HCT116 (cell line): ENCODE results near the gene TCF12. TPM values are rescaled to one million over a fixed set of nuclear protein-coding genes. Genes with fewer than 3 reads are reported as not detected.
A peak's percentile ranks its signal among the peaks of the same experiment; 100 is the strongest.

Source experiments
- ATAC-seq: fragments of 200-7000 bp; cut with Tn5 transposase; 2 replicates; pipeline ENCODE4 v1.9.1; 2020; ENCODE audit warnings: mild to moderate bottlenecking, moderate library complexity
- BruUV-seq: library from RNA; stranded (reverse); fragments of 400-500 nt; replicated peaks from 2 replicates; lab custom pipeline; 2021; lab: Mats Ljungman, UMichigan
- CTCF ChIA-PET: fragments of 300-600 bp; sonication (Branson Sonifier 250); formaldehyde crosslinking; loops from one replicate; lab custom pipeline; 2021; ENCODE audit warnings: antibody characterized with exemption; lab: Charles Lee
- POLR2A ChIA-PET: fragments of 300-600, 350-600 bp; sonication (Branson Sonifier 250); formaldehyde crosslinking; loops from one replicate; lab custom pipeline; 2021; ENCODE audit warnings: antibody characterized with exemption; lab: Charles Lee
- RAD21 ChIA-PET, 2 experiments: fragments of 300-600 bp; sonication (Branson Sonifier 250); formaldehyde crosslinking; loops; one replicate each; lab custom pipeline; 2023; ENCODE audit warnings: low total read pairs in 2 of 2; ENCODE audit not compliant: uncharacterized antibody in 2 of 2, unreplicated experiment in 2 of 2, low non-redundant PET in 1 of 2; lab: Charles Lee
- DNase-seq: peaks from one replicate; pipeline ENCODE4 v3.0.0-alpha.2; 2010; ENCODE audit warnings: low read depth, low spot score
- H2AFZ ChIP-seq: fragments of 200-600 bp; shearing (Covaris generic), sonication (generic); 2 replicates; pipeline ENCODE4 v1.6.1; 2017; ENCODE audit warnings: low read depth, mixed run types, mixed read lengths, antibody characterized with exemption, low read length; ENCODE audit not compliant: poor library complexity, severe bottlenecking
- H3K27ac ChIP-seq: 2 replicates; pipeline ENCODE4 v1.5.1; 2012; ENCODE audit warnings: low read depth, low read length
- H3K27me3 ChIP-seq: fragments of 200-600 bp; sonication (generic); 2 replicates; pipeline ENCODE4 v1.6.1; 2016; ENCODE audit warnings: mixed run types, low read length, mixed read lengths; ENCODE audit not compliant: insufficient read depth
- H3K36me3 ChIP-seq, 2 experiments: fragments of 200-500 bp in 1 of 2; fragments of 200-600 bp in 1 of 2; sonication (Bioruptor generic) in 1 of 2; sonication (generic) in 1 of 2; 2 replicates each; pipeline versions ENCODE4 v1.5.1 to v1.6.1; 2014 to 2016; ENCODE audit warnings: low read length in 2 of 2, inconsistent platforms in 1 of 2, mixed read lengths in 1 of 2, mixed run types in 1 of 2; ENCODE audit not compliant: insufficient read depth in 2 of 2, control insufficient read depth in 1 of 2
- H3K4me1 ChIP-seq, 2 experiments: fragments of 200-600 bp in 1 of 2; sonication (generic) in 1 of 2; 2 replicates each; pipeline versions ENCODE4 v1.5.1 to v1.6.1; 2012 to 2017; ENCODE audit warnings: low read length in 2 of 2, inconsistent platforms in 1 of 2, mild to moderate bottlenecking in 1 of 2, mixed read lengths in 1 of 2, mixed run types in 1 of 2, moderate library complexity in 1 of 2; ENCODE audit not compliant: insufficient read depth in 2 of 2, control insufficient read depth in 1 of 2
- H3K4me2 ChIP-seq: fragments of 200-600 bp; sonication (generic); 2 replicates; pipeline ENCODE4 v1.6.1; 2017; ENCODE audit warnings: mixed run types, low read length, mixed read lengths
- H3K4me3 ChIP-seq, 2 experiments: fragments of 200-600 bp in 1 of 2; sonication (generic) in 1 of 2; replicated peaks in 1 of 2; 2 replicates each; pipeline ENCODE4 v1.5.1; 2011 to 2016; ENCODE audit warnings: low read length in 2 of 2, control low read depth in 1 of 2, low read depth in 1 of 2, mild to moderate bottlenecking in 1 of 2, mixed read lengths in 1 of 2, mixed run types in 1 of 2
- H3K79me2 ChIP-seq: fragments of 200-600 bp; sonication (generic); 2 replicates; pipeline ENCODE4 v1.6.1; 2017; ENCODE audit warnings: mild to moderate bottlenecking, mixed run types, low read length, moderate library complexity, mixed read lengths; ENCODE audit not compliant: insufficient read depth
- H3K9ac ChIP-seq: fragments of 200-600 bp; sonication (generic); 2 replicates; pipeline ENCODE4 v1.6.1; 2016; ENCODE audit warnings: low read length, mixed read lengths
- H3K9me2 ChIP-seq: fragments of 200-600 bp; sonication (generic), shearing (Covaris generic); 2 replicates; pipeline ENCODE4 v1.6.1; 2017; ENCODE audit warnings: mixed run types, mild to moderate bottlenecking, moderate library complexity; ENCODE audit not compliant: insufficient read depth
- H3K9me3 ChIP-seq, 2 experiments: fragments of 200-500 bp in 1 of 2; fragments of 200-600 bp in 1 of 2; sonication (Bioruptor generic) in 1 of 2; sonication (generic) in 1 of 2; 2 replicates each; pipeline ENCODE4 v1.6.1; 2014 to 2017; ENCODE audit warnings: low read length in 2 of 2, mixed read lengths in 2 of 2, inconsistent platforms in 1 of 2, low read depth in 1 of 2, mild to moderate bottlenecking in 1 of 2, mixed run types in 1 of 2, moderate library complexity in 1 of 2; ENCODE audit not compliant: control insufficient read depth in 1 of 2, insufficient read depth in 1 of 2
- H4K20me1 ChIP-seq: fragments of 200-600 bp; sonication (generic), shearing (Covaris generic); 2 replicates; pipeline ENCODE4 v1.6.1; 2017; ENCODE audit warnings: mixed run types, mild to moderate bottlenecking, moderate library complexity; ENCODE audit not compliant: insufficient read depth
- ATF3 ChIP-seq: IDR thresholded peaks from 2 replicates; pipeline ENCODE4 v1.6.1; 2012
- CBX3 ChIP-seq: IDR thresholded peaks from 2 replicates; pipeline ENCODE4 v1.6.1; 2012; ENCODE audit warnings: low read depth
- CEBPB ChIP-seq: IDR thresholded peaks from 2 replicates; pipeline ENCODE4 v1.6.1; 2012; ENCODE audit warnings: low read depth
- EGR1 ChIP-seq: IDR thresholded peaks from 2 replicates; pipeline ENCODE4 v1.6.1; 2012; ENCODE audit warnings: low read depth
- ELF1 ChIP-seq: IDR thresholded peaks from 2 replicates; pipeline ENCODE4 v1.6.1; 2012; ENCODE audit warnings: low read depth, borderline replicate concordance
- EZH2 ChIP-seq: fragments of 200-600 bp; sonication (generic); IDR thresholded peaks from 2 replicates; pipeline ENCODE4 v1.6.1; 2017; ENCODE audit warnings: antibody characterized with exemption, mixed run types
- FOSL1 ChIP-seq: IDR thresholded peaks from 2 replicates; pipeline ENCODE4 v1.6.1; 2012; ENCODE audit warnings: low read depth
- JUND ChIP-seq: IDR thresholded peaks from 2 replicates; pipeline ENCODE4 v1.6.1; 2012
- POLR2A ChIP-seq: IDR thresholded peaks from 2 replicates; pipeline ENCODE4 v1.7.0; 2011; ENCODE audit warnings: borderline replicate concordance; ENCODE audit not compliant: insufficient read depth, insufficient read length; ENCODE audit errors: extremely low read depth
- RAD21 ChIP-seq: IDR thresholded peaks from 2 replicates; pipeline ENCODE4 v1.6.1; 2012; ENCODE audit warnings: low read depth, mild to moderate bottlenecking
- SRF ChIP-seq: IDR thresholded peaks from 2 replicates; pipeline ENCODE4 v1.6.1; 2012; ENCODE audit warnings: low read depth
- ZNF274 ChIP-seq: fragments of 200-500 bp; sonication (Bioruptor generic); IDR thresholded peaks from 2 replicates; pipeline ENCODE4 v1.6.1; 2014; ENCODE audit warnings: mild to moderate bottlenecking, low read depth, low read length, inconsistent platforms
- intact Hi-C: fragments of 100-400 bp; cut with micrococcal nuclease; formaldehyde crosslinking; loops from 2 replicates; pipeline ENCODE4 v1.10.0; 2022
- total RNA-seq: library from RNA; stranded (reverse); gene quantifications from one replicate; pipeline ENCODE4 v1.2.1, GENCODE V29; 2021; ENCODE audit not compliant: unreplicated experiment
- TF ChIP-seq, protein P1 (sequence below): IDR thresholded peaks from 2 replicates; pipeline ENCODE4 v1.6.1; 2012
- TF ChIP-seq, protein P2 (sequence below), 3 experiments: fragments of 200-600 bp in 1 of 3; sonication (generic) in 1 of 3; IDR thresholded peaks in 2 of 3; conservative IDR thresholded peaks in 1 of 3; 2 replicates each; pipeline ENCODE4 v1.5.1; 2012 to 2017; ENCODE audit warnings: low read depth in 2 of 3, low read length in 2 of 3, antibody characterized with exemption in 1 of 3, borderline replicate concordance in 1 of 3, control low read depth in 1 of 3, mild to moderate bottlenecking in 1 of 3, mixed read lengths in 1 of 3, mixed run types in 1 of 3, moderate library complexity in 1 of 3; ENCODE audit not compliant: insufficient read depth in 1 of 3

The TCF12 gene
- total RNA-seq, 1 experiment from 2014 or later, result 71.6 TPM

DNA sequence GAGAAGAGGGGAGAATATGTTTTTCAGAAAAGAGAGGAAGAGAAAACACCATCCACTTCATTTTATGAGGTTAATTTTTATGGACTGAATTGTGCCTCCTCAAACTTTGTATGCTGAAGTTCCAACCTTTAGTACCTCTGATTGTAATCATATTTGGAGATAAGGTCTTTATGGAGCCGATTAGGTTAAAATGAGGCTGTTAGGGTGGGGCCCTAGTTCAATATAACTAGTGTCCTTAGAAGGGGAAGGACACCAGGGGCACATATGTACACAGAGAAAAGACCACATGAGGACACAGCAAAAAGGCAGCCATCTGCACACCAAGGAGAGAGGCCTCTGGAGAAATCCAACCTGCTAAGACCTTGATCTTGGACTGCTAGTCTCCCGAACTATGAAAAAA lies 38.9 kb upstream of the TCF12 start:
- no peaks in the 10 kb centered on the region for H4K20me1 ChIP-seq
- no peak for ATAC-seq
- no TSS peak for BruUV-seq
- intact Hi-C loops, result no loop called here
- no peaks in the 10 kb centered on the region for H3K9me3 ChIP-seq
- H3K4me3 ChIP-seq, result no peak overlapping the region
- POLR2A ChIA-PET, result no interaction called here
- H3K79me2 ChIP-seq, result no peaks in the 10 kb centered on the region
- no peak overlapping the region for H3K27ac ChIP-seq
- H3K4me1 ChIP-seq, result no peaks in the 10 kb centered on the region
- TF ChIP-seq ELF1, result no peak
- TF ChIP-seq FOSL1, result no peak
- no peak for TF ChIP-seq CBX3
- TF ChIP-seq EGR1, result no peak
- no peak for TF ChIP-seq EZH2
- TF ChIP-seq POLR2A, result no peak
- TF ChIP-seq, protein P1, sequence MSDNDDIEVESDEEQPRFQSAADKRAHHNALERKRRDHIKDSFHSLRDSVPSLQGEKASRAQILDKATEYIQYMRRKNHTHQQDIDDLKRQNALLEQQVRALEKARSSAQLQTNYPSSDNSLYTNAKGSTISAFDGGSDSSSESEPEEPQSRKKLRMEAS, result no peak
- TF ChIP-seq JUND, result no peak
- no peak for TF ChIP-seq ZNF274
- no peak for TF ChIP-seq CEBPB
- TF ChIP-seq ATF3, result no peak
- TF ChIP-seq RAD21, result no peak
- no peaks in the 10 kb centered on the region for H3K27me3 ChIP-seq
- no peak overlapping the region for H3K4me2 ChIP-seq
- H3K36me3 ChIP-seq, result no peaks in the 10 kb centered on the region
- peak overlapping the region; percentile 66 for H2AFZ ChIP-seq
- H3K9ac ChIP-seq, result no peak overlapping the region
- no peak for DNase-seq
- RAD21 ChIA-PET, result no interaction called here
- H3K9me2 ChIP-seq, result no peaks in the 10 kb centered on the region
- CTCF ChIA-PET, result no interaction called here

DNA sequence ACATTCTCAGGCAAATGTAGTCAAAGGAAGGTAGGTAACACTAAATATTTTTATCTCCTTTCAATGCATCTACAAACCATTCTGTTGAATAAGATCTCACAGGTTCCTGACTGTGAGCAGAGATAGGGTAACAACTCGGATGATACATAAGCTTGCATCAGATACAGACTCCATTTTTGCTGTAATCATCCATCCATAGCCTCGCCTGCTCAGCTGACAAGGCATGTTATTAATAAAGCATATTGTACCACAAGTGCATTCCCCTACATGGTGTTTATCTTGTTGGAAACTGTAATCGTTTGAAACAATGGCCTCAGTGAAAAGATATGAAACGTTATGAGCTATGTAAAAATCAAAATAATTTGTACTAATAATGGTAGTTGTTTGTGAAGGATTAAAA lies 35.4 kb upstream of the TCF12 start:
- intact Hi-C loops, result no loop called here
- no peak overlapping the region for H3K4me2 ChIP-seq
- no peak overlapping the region for H2AFZ ChIP-seq
- H3K9me3 ChIP-seq, result no peaks in the 10 kb centered on the region
- RAD21 ChIA-PET, result no interaction called here
- DNase-seq, result no peak
- BruUV-seq, result no TSS peak
- H3K9me2 ChIP-seq, result no peaks in the 10 kb centered on the region
- H3K27ac ChIP-seq, result no peak overlapping the region
- no peak overlapping the region for H3K9ac ChIP-seq
- CTCF ChIA-PET, result interaction anchor here (1.2 kb wide), 1 partner anchor 13 kb away, joined by 3 read pairs; no protein-coding TSS in a partner anchor
- no peaks in the 10 kb centered on the region for H3K79me2 ChIP-seq
- no peak for TF ChIP-seq SRF
- TF ChIP-seq, protein P2, sequence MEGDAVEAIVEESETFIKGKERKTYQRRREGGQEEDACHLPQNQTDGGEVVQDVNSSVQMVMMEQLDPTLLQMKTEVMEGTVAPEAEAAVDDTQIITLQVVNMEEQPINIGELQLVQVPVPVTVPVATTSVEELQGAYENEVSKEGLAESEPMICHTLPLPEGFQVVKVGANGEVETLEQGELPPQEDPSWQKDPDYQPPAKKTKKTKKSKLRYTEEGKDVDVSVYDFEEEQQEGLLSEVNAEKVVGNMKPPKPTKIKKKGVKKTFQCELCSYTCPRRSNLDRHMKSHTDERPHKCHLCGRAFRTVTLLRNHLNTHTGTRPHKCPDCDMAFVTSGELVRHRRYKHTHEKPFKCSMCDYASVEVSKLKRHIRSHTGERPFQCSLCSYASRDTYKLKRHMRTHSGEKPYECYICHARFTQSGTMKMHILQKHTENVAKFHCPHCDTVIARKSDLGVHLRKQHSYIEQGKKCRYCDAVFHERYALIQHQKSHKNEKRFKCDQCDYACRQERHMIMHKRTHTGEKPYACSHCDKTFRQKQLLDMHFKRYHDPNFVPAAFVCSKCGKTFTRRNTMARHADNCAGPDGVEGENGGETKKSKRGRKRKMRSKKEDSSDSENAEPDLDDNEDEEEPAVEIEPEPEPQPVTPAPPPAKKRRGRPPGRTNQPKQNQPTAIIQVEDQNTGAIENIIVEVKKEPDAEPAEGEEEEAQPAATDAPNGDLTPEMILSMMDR (IDR thresholded peaks at IDR 0.05 in 2 of 3, conservative IDR thresholded peaks at IDR 0.05 in 1 of 3; ENCODE audit: borderline replicate concordance in 1 of 3, insufficient read depth in 1 of 3, low read depth in 2 of 3, low read length in 2 of 3), result no peak
- TF ChIP-seq, all 23 proteins: peak for 0
- Histone ChIP-seq H3K27me3 (no peaks in the 10 kb centered on the region), H3K4me3 (no peak overlapping the region), H3K4me1 (peaks cover 10 to 16% of the 10 kb centered on the region in 2 experiments), H4K20me1 (no peaks in the 10 kb centered on the region), H3K36me3 (no peaks in the 10 kb centered on the region)
- no peak for ATAC-seq
- POLR2A ChIA-PET, result no interaction called here
